NCI-H146 treated with DMSO at 0.1 percent for 48 hours (cell line): ENCODE measurements around the gene CCR8.
"Not testable (repeated sequence)": the region's sequence is repeated elsewhere in the genome, so short reads cannot be mapped to it uniquely, and the experiment has no call there.

Experiments
- DNase-seq: peaks from one replicate; lab custom pipeline; 2025; ENCODE audit not compliant: unreplicated experiment; lab: John Stamatoyannopoulos, UW

The CCR8 gene

GRCh38 chr3:39313289-39313688, 16.2 kb upstream of the CCR8 start:
- DNase-seq: no peak

GRCh38 chr3:39315420-39315819, 14.1 kb upstream of the CCR8 start:
- DNase-seq: no peak

- DNase-seq: no peak
Measured at GRCh38 chr3:39317571-39318169, 11.8 kb upstream of the CCR8 start.

GRCh38 chr3:39318301-39318700, 11.2 kb upstream of the CCR8 start:
- no peak for DNase-seq

- DNase-seq: no peak
Measured at GRCh38 chr3:39319249-39319648, 10.3 kb upstream of the CCR8 start.

GRCh38 chr3:39321574-39321983, 7.9 kb upstream of the CCR8 start:
- not testable (repeated sequence) for DNase-seq

- not testable (repeated sequence) for DNase-seq
Measured at GRCh38 chr3:39322209-39322715, 7.2 kb upstream of the CCR8 start.

GRCh38 chr3:39322936-39323335, 6.6 kb upstream of the CCR8 start:
- DNase-seq: no peak

- DNase-seq: no peak
Measured at GRCh38 chr3:39323494-39323893, 6.0 kb upstream of the CCR8 start.

GRCh38 chr3:39325236-39325635, 4.3 kb upstream of the CCR8 start:
- DNase-seq: no peak

- no peak for DNase-seq
Measured at GRCh38 chr3:39327053-39327745, 2.3 kb upstream of the CCR8 start.

GRCh38 chr3:39327746-39328349, 1.7 kb upstream of the CCR8 start:
- no peak for DNase-seq

- DNase-seq: no peak
Measured at GRCh38 chr3:39330824-39331223, 1.3 kb downstream of the CCR8 start.

- DNase-seq: no peak
Measured at GRCh38 chr3:39332525-39332924, 3.0 kb downstream of the CCR8 start.

GRCh38 chr3:39333607-39334006, 4.1 kb downstream of the CCR8 start:
- DNase-seq: no peak

- no peak for DNase-seq
Measured at GRCh38 chr3:39334205-39334604, 4.7 kb downstream of the CCR8 start.

GRCh38 chr3:39338201-39338600, 8.7 kb downstream of the CCR8 start:
- no peak for DNase-seq

- DNase-seq: no peak
Measured at GRCh38 chr3:39339086-39339485, 9.6 kb downstream of the CCR8 start.

GRCh38 chr3:39343076-39343717, 13.7 kb downstream of the CCR8 start:
- no peak for DNase-seq

- DNase-seq: no peak
Measured at GRCh38 chr3:39343760-39344159, 14.3 kb downstream of the CCR8 start.

- DNase-seq: no peak
Measured at GRCh38 chr3:39344746-39345344, 15.3 kb downstream of the CCR8 start.
